ENCODE measurements around the gene EHF. TPM values are rescaled to one million over a fixed set of nuclear protein-coding genes. Genes with fewer than 3 reads are reported as not detected.

EHF gene
- polyA plus RNA-seq, 3 donors from 2014 or later, result not detected

- peaks cover 0 to 6% (median 2%) of the 10 kb centered on the region in 6 donors for H3K9me3 Mint-ChIP-seq
- H3K4me1 Mint-ChIP-seq, result no peaks in the 10 kb centered on the region
- H3K36me3 Mint-ChIP-seq, result peaks cover 0 to 3% (median 0%) of the 10 kb centered on the region in 3 donors
- H3K27me3 Mint-ChIP-seq (ENCODE audit: low read depth in 3 of 3), result peaks cover 9 to 35% (median 16%) of the 10 kb centered on the region in 3 donors
- H3K4me3 Mint-ChIP-seq, result no peak overlapping the region
- no peak overlapping the region for H3K27ac Mint-ChIP-seq
- DNase-seq, result no peak
These were observed 27.8 kb upstream of the EHF start for GRCh38 chr11:34593085-34593484.

- H3K27me3 Mint-ChIP-seq (ENCODE audit: low read depth in 3 of 3), result peaks cover 6 to 35% (median 10%) of the 10 kb centered on the region in 3 donors
- no peak overlapping the region for H3K4me3 Mint-ChIP-seq
- peaks cover 0 to 3% (median 0%) of the 10 kb centered on the region in 3 donors for H3K36me3 Mint-ChIP-seq
- DNase-seq, result no peak
- H3K4me1 Mint-ChIP-seq, result peaks cover 5 to 8% of the 10 kb centered on the region in 2 donors
- peaks cover 0 to 6% (median 2%) of the 10 kb centered on the region in 6 donors for H3K9me3 Mint-ChIP-seq
- no peak overlapping the region for H3K27ac Mint-ChIP-seq
These were observed 26.3 kb upstream of the EHF start for GRCh38 chr11:34594603-34595002.

- Mint-ChIP-seq H3K27me3 (ENCODE audit: low read depth in 3 of 3) (peaks cover 6 to 35% (median 13%) of the 10 kb centered on the region in 3 donors), H3K4me3 (no peak overlapping the region), H3K36me3 (peaks cover 0 to 3% (median 0%) of the 10 kb centered on the region in 3 donors), H3K9me3 (peaks cover 0 to 6% (median 2%) of the 10 kb centered on the region in 6 donors), H3K4me1 (peaks cover 11 to 16% of the 10 kb centered on the region in 2 donors), H3K27ac (no peak overlapping the region)
- no peak for DNase-seq
These were observed 25.5 kb upstream of the EHF start for GRCh38 chr11:34595391-34595790.

DNA sequence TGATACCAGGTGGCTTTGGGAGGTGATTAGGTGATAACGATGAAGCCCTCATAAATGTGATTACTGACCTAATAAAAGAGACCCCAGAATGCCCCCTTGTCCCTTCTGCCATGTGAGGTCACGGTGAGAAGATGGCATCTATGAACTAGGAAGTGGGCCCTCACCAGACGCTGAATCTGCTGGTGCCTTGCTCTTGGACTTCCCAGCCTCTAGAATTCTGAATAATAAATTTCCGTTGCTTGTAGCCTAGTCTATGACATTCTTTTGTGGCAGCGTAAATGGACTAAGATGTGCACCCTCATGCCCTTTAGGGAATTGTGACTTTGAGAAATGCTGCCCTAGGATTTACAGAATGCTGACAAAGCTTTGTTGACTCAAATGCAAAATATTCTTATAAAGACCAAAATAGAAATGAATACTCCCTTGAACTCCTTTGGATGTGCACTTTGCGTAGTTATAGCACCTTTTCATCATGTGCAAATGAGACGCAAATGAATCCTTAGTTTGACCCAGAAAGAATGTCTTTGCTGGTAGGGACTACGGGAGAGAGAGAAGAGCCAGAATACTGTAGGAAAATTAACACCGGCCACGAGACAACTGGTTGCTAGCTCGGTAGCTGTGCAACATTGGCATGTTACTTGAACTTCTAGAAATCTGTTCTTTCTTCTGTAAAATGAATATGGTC is 24.8 kb upstream of the EHF start:
- DNase-seq, result no peak
- Mint-ChIP-seq H3K36me3 (peaks cover 0 to 3% (median 0%) of the 10 kb centered on the region in 3 donors), H3K4me1 (peaks cover 11 to 19% of the 10 kb centered on the region in 2 donors), H3K9me3 (peaks cover 0 to 6% (median 2%) of the 10 kb centered on the region in 6 donors), H3K4me3 (no peak overlapping the region), H3K27ac (no peak overlapping the region), H3K27me3 (ENCODE audit: low read depth in 3 of 3) (peaks cover 8 to 32% (median 13%) of the 10 kb centered on the region in 3 donors)

DNA sequence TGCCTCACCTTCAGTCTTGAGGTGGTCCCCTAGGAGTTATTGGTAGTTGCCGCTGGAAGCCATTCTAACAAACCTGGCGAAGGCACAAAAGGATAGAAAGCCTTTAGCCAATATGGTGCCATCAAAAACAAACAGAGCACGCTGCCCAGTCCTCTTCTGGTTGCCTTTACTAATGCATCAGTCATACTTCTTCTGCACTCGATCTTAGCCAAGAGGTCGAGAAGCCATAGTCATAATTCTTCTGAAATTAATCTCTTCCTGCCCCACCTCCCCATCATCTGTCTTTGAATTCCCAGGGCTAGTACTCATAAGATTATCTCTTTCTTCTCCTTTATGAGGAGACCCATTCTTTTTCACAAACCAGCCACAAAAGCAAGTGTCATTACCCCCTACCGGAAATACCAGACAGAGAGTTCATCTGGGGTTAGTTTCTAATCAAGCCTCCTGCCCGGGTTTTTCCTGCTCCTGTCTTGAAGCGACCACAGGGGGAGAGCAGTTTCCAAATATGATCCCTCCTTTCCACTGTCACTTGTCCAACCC is 21.4 kb upstream of the EHF start:
- Mint-ChIP-seq H3K4me1 (peaks cover 11 to 19% of the 10 kb centered on the region in 2 donors), H3K36me3 (no peaks in the 10 kb centered on the region), H3K4me3 (peak overlapping the region; percentile 8 to 79 (median 42)), H3K9me3 (no peaks in the 10 kb centered on the region), H3K27ac (peak overlapping the region in 2 of 6 donors; percentile 18 to 71), H3K27me3 (ENCODE audit: low read depth in 3 of 3) (peaks cover 3 to 13% (median 11%) of the 10 kb centered on the region in 3 donors)
- peak; percentile 5 to 19 (median 18) for DNase-seq

DNA sequence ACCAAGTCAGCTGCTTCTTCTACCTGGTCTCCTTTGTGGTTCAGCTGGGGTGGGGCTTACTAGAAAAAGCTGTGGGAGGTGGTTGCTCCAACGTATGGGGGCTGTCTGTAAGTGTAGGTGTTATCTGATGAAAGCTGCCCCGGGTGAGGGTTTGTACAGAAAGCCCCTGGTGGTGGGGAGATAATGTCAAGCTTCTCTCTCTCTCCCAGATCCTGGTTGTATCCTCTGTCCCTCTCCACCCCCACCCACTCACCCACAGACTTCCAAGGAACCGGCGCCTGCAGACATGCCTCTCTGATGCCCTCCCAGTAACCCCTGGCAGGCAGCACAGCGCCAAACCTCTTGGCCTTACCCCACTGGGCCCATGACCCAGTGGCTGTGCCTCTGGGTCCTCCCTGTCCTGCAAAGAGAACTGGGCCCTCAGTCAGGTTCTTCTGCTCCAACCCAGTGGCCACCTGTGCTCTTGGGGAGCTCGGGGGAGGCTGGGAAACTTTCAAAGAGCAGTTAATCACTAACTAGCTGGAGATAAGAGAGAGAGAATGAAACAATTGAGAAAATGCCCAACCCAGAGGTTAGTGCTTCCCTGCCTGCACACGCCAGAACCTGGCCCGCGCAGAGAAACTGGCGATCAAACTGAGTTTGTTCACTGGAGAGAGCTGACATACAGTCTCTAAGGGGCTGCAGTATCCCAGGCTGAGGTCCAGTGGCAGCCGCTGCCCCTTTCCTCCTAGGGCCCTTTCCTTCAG is 20.4 kb upstream of the EHF start:
- no peak overlapping the region for H3K27ac Mint-ChIP-seq

GRCh38 chr11:34601085-34601444 is 19.8 kb upstream of the EHF start:
- no peak for DNase-seq
- Mint-ChIP-seq H3K4me3 (no peak overlapping the region), H3K27me3 (ENCODE audit: low read depth in 3 of 3) (peaks cover 1 to 9% (median 2%) of the 10 kb centered on the region in 3 donors), H3K27ac (no peak overlapping the region), H3K4me1 (peaks cover 11 to 19% of the 10 kb centered on the region in 2 donors), H3K36me3 (no peaks in the 10 kb centered on the region), H3K9me3 (no peaks in the 10 kb centered on the region)

More for the DNA sequence above, 20.4 kb upstream of the EHF start:
- H3K4me3 Mint-ChIP-seq, result no peak overlapping the region
- peaks cover 1 to 9% (median 7%) of the 10 kb centered on the region in 3 donors for H3K27me3 Mint-ChIP-seq (ENCODE audit: low read depth in 3 of 3)
- no peaks in the 10 kb centered on the region for H3K36me3 Mint-ChIP-seq
- peaks cover 11 to 19% of the 10 kb centered on the region in 2 donors for H3K4me1 Mint-ChIP-seq
- no peak for DNase-seq
- no peaks in the 10 kb centered on the region for H3K9me3 Mint-ChIP-seq

GRCh38 chr11:34601609-34602008 is 19.3 kb upstream of the EHF start:
- DNase-seq, result no peak
- Mint-ChIP-seq H3K9me3 (no peaks in the 10 kb centered on the region), H3K27ac (no peak overlapping the region), H3K4me3 (no peak overlapping the region), H3K27me3 (ENCODE audit: low read depth in 3 of 3) (peaks cover 0 to 9% (median 1%) of the 10 kb centered on the region in 3 donors), H3K36me3 (no peaks in the 10 kb centered on the region), H3K4me1 (peaks cover 11 to 19% of the 10 kb centered on the region in 2 donors)

GRCh38 chr11:34602245-34602644 is 18.6 kb upstream of the EHF start:
- Mint-ChIP-seq H3K4me1 (peaks cover 11 to 19% of the 10 kb centered on the region in 2 donors), H3K27ac (no peak overlapping the region), H3K4me3 (no peak overlapping the region), H3K9me3 (no peaks in the 10 kb centered on the region), H3K27me3 (ENCODE audit: low read depth in 3 of 3) (peaks cover 0 to 9% (median 1%) of the 10 kb centered on the region in 3 donors), H3K36me3 (no peaks in the 10 kb centered on the region)
- DNase-seq, result no peak

DNA sequence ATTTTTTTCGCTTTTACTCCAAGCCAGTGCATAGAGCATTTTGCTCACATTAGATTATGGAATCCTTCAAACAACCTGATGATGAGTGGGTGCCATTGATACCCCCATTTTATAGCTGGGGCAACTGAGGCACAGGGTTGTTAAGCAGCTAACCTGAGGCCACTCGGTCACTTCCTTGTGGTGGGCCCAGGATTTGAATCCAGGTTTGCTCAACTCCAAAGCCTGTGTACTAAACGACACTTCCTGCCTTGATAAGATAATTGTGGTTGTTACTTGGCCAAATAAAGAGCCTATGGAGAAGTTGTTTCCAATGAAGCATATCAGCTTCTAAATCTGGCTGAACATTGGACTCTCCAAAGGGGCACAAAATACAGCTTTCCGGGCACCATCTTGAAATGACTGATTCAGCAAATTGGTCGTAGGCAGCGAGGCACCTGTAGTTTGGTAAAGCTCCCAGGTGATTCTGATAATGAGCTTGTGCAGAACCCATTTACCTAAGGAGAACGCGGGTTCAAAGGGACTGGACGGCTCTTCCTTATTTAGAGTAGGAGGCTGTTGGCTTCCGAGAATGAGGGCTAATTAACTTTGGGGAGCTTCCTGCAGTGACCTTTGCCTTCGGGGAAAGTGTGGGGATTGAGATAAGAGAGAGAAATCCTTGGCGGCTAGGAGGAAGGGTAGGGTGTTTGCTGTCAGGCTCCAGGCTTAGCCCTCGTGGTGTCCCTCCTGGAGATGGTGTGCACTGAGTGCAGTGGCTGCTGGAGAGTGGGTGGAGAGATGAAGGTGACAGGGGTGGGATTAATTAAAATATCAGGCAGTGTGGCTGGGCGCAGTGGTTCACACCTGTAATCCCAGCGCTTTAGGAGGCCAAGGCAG is 17.5 kb upstream of the EHF start:
- H3K4me1 Mint-ChIP-seq, result peaks cover 11 to 19% of the 10 kb centered on the region in 2 donors
- peaks cover 1 to 12% (median 2%) of the 10 kb centered on the region in 3 donors for H3K27me3 Mint-ChIP-seq (ENCODE audit: low read depth in 3 of 3)
- H3K36me3 Mint-ChIP-seq, result no peaks in the 10 kb centered on the region
- no peak overlapping the region for H3K27ac Mint-ChIP-seq
- H3K9me3 Mint-ChIP-seq, result no peaks in the 10 kb centered on the region
- no peak for DNase-seq
- H3K4me3 Mint-ChIP-seq, result no peak overlapping the region

- DNase-seq, result no peak
- no peak overlapping the region for H3K4me3 Mint-ChIP-seq
- peaks cover 11 to 15% of the 10 kb centered on the region in 2 donors for H3K4me1 Mint-ChIP-seq
- H3K27ac Mint-ChIP-seq, result no peak overlapping the region
- no peaks in the 10 kb centered on the region for H3K36me3 Mint-ChIP-seq
- no peaks in the 10 kb centered on the region for H3K9me3 Mint-ChIP-seq
- peaks cover 2 to 12% (median 4%) of the 10 kb centered on the region in 3 donors for H3K27me3 Mint-ChIP-seq (ENCODE audit: low read depth in 3 of 3)
These were observed 16.7 kb upstream of the EHF start for GRCh38 chr11:34604145-34604544.

- H3K4me3 Mint-ChIP-seq, result no peak overlapping the region
- H3K36me3 Mint-ChIP-seq, result no peaks in the 10 kb centered on the region
- H3K9me3 Mint-ChIP-seq, result no peaks in the 10 kb centered on the region
- no peak for DNase-seq
- H3K4me1 Mint-ChIP-seq, result peaks cover 3 to 8% of the 10 kb centered on the region in 2 donors
- H3K27me3 Mint-ChIP-seq (ENCODE audit: low read depth in 3 of 3), result peaks cover 2 to 10% (median 4%) of the 10 kb centered on the region in 3 donors
- no peak overlapping the region for H3K27ac Mint-ChIP-seq
These were observed 16.0 kb upstream of the EHF start for GRCh38 chr11:34604911-34605310.
